H1 (cell line): ENCODE results near the gene SLC12A7. TPM values are rescaled to one million over a fixed set of nuclear protein-coding genes. Genes with fewer than 3 reads are reported as not detected.
A peak's percentile ranks its signal among the peaks of the same experiment; 100 is the strongest.

Experiments used
- CTCF ChIA-PET: fragments of 300-600 bp; sonication (Branson Sonifier 250); formaldehyde crosslinking; loops from one replicate; lab custom pipeline; 2021; ENCODE audit not compliant: partially characterized antibody; lab: Charles Lee
- POLR2A ChIA-PET: fragments of 300-600 bp; sonication (Branson Sonifier 250); formaldehyde crosslinking; loops from one replicate; lab custom pipeline; 2021; ENCODE audit warnings: inconsistent platforms; ENCODE audit not compliant: partially characterized antibody; lab: Charles Lee
- DNase-seq, 2 experiments: peaks; one replicate each; pipeline versions ENCODE4 v3.0.0 to v3.0.0-alpha.2; 2010 to 2022; ENCODE audit warnings: low spot score in 2 of 2, low read depth in 1 of 2, mixed read lengths in 1 of 2
- FAIRE-seq: peaks from 2 replicates; lab custom pipeline; 2011; peaks lifted over from hg19 to GRCh38; lab: Jason Lieb, UNC
- H2AFZ ChIP-seq: 2 replicates; pipeline ENCODE4 v1.8.1; 2012; ENCODE audit warnings: low read length, inconsistent platforms
- H2AK5ac ChIP-seq: 2 replicates; pipeline ENCODE4 v1.6.1; 2013; ENCODE audit warnings: low read depth, low read length
- H2BK120ac ChIP-seq: replicated peaks from 2 replicates; pipeline ENCODE3; 2013; ENCODE audit warnings: low read depth, low read length, inconsistent platforms
- H2BK12ac ChIP-seq: 2 replicates; pipeline ENCODE4 v1.6.1; 2013; ENCODE audit warnings: low read depth, low read length
- H2BK15ac ChIP-seq: 2 replicates; pipeline ENCODE4 v1.6.1; 2013; ENCODE audit warnings: low read length
- H2BK20ac ChIP-seq: 2 replicates; pipeline ENCODE4 v1.6.1; 2013; ENCODE audit warnings: low read length
- H2BK5ac ChIP-seq: 2 replicates; pipeline ENCODE4 v1.6.1; 2013; ENCODE audit warnings: low read depth, low read length
- H3K14ac ChIP-seq: 2 replicates; pipeline ENCODE4 v1.6.1; 2013; ENCODE audit warnings: inconsistent platforms; ENCODE audit not compliant: insufficient read length
- H3K18ac ChIP-seq: 2 replicates; pipeline ENCODE4 v1.6.1; 2013; ENCODE audit warnings: low read length; ENCODE audit errors: extremely low read depth
- H3K23ac ChIP-seq: 2 replicates; pipeline ENCODE4 v1.6.1; 2013; ENCODE audit warnings: inconsistent platforms; ENCODE audit not compliant: insufficient read length
- H3K23me2 ChIP-seq: 2 replicates; pipeline ENCODE4 v1.6.1; 2013; ENCODE audit warnings: low read depth, low read length
- H3K27ac ChIP-seq: 2 replicates; pipeline ENCODE4 v1.6.1; 2011; ENCODE audit warnings: low read depth, low read length, inconsistent platforms
- H3K27me3 ChIP-seq, 4 experiments: replicated peaks in 1 of 4; 1 replicate in 1 of 4; 2 replicates in 3 of 4; pipeline versions ENCODE4 v1.6.1 to v1.8.1; 2011 to 2013; ENCODE audit warnings: low read length in 3 of 4, mild to moderate bottlenecking in 3 of 4, inconsistent platforms in 2 of 4, mixed read lengths in 2 of 4, moderate library complexity in 1 of 4; ENCODE audit not compliant: control insufficient read depth in 3 of 4, insufficient read depth in 3 of 4; ENCODE audit errors: extremely low read depth in 1 of 4
- H3K36me3 ChIP-seq, 4 experiments: 2 replicates each; pipeline versions ENCODE4 v1.6.1 to v1.8.1; 2011 to 2013; ENCODE audit warnings: mild to moderate bottlenecking in 4 of 4, low read length in 3 of 4, moderate library complexity in 2 of 4, control low read depth in 1 of 4, inconsistent platforms in 1 of 4; ENCODE audit not compliant: insufficient read depth in 4 of 4, control insufficient read depth in 2 of 4
- H3K4ac ChIP-seq: replicated peaks from 2 replicates; pipeline ENCODE3; 2013; ENCODE audit warnings: low read length, low read depth, mixed read lengths, inconsistent platforms; ENCODE audit not compliant: insufficient read length
- H3K4me1 ChIP-seq, 4 experiments: replicated peaks in 1 of 4; 1 replicate in 1 of 4; 2 replicates in 3 of 4; pipeline versions ENCODE4 v1.6.1 to v1.8.1; 2011 to 2013; ENCODE audit warnings: low read length in 3 of 4, inconsistent platforms in 2 of 4, mixed read lengths in 1 of 4; ENCODE audit not compliant: insufficient read depth in 4 of 4, control insufficient read depth in 3 of 4
- H3K4me2 ChIP-seq, 2 experiments: 2 replicates each; pipeline versions ENCODE4 v1.6.1 to v1.8.1; 2011 to 2013; ENCODE audit warnings: low read depth in 2 of 2, low read length in 2 of 2, control low read depth in 1 of 2, inconsistent platforms in 1 of 2, mild to moderate bottlenecking in 1 of 2; ENCODE audit not compliant: insufficient read depth in 1 of 2
- H3K4me3 ChIP-seq, 4 experiments: fragments of 200-600, 300-600 bp in 1 of 4; sonication (generic), shearing (Covaris generic), sonication (Bioruptor Twin) in 1 of 4; 2 replicates each; pipeline versions ENCODE4 v1.5.1 to v1.8.1; 2011 to 2016; ENCODE audit warnings: low read length in 4 of 4, low read depth in 3 of 4, control low read depth in 2 of 4, inconsistent platforms in 2 of 4, mild to moderate bottlenecking in 2 of 4, mixed read lengths in 1 of 4, moderate library complexity in 1 of 4; ENCODE audit not compliant: insufficient read depth in 2 of 4; ENCODE audit errors: extremely low read depth in 1 of 4
- H3K56ac ChIP-seq: replicated peaks from 2 replicates; pipeline ENCODE3; 2013; ENCODE audit warnings: low read depth, mild to moderate bottlenecking, mixed read lengths, low read length, inconsistent platforms; ENCODE audit not compliant: insufficient read length
- H3K79me1 ChIP-seq: 2 replicates; pipeline ENCODE4 v1.6.1; 2013; ENCODE audit warnings: low read depth, low read length, control low read depth
- H3K79me2 ChIP-seq, 2 experiments: 2 replicates each; pipeline versions ENCODE4 v1.6.1 to v1.8.1; 2012 to 2013; ENCODE audit warnings: low read length in 2 of 2, mild to moderate bottlenecking in 2 of 2, inconsistent platforms in 1 of 2; ENCODE audit not compliant: insufficient read depth in 2 of 2, control insufficient read depth in 1 of 2
- H3K9ac ChIP-seq, 4 experiments: replicated peaks in 1 of 4; 1 replicate in 1 of 4; 2 replicates in 3 of 4; pipeline versions ENCODE4 v1.6.1 to v1.8.1; 2011 to 2013; ENCODE audit warnings: low read depth in 3 of 4, low read length in 3 of 4, control low read depth in 2 of 4, mild to moderate bottlenecking in 2 of 4, moderate library complexity in 2 of 4, inconsistent platforms in 1 of 4; ENCODE audit errors: extremely low read depth in 1 of 4
- H3K9me3 ChIP-seq, 2 experiments: 2 replicates each; pipeline versions ENCODE4 v1.6.1 to v1.8.1; 2012 to 2013; ENCODE audit warnings: mild to moderate bottlenecking in 2 of 2, moderate library complexity in 2 of 2, control low read depth in 1 of 2, inconsistent platforms in 1 of 2, low read depth in 1 of 2, low read length in 1 of 2, mixed read lengths in 1 of 2; ENCODE audit not compliant: insufficient read depth in 2 of 2
- H4K20me1 ChIP-seq, 2 experiments: replicated peaks in 1 of 2; 2 replicates each; pipeline versions ENCODE3 to v1.8.1; 2011 to 2013; ENCODE audit warnings: inconsistent platforms in 2 of 2, low read length in 2 of 2, mild to moderate bottlenecking in 1 of 2; ENCODE audit not compliant: insufficient read depth in 2 of 2, control insufficient read depth in 1 of 2
- H4K5ac ChIP-seq: 2 replicates; pipeline ENCODE4 v1.6.1; 2013; ENCODE audit warnings: low read length, low read depth, mixed read lengths, inconsistent platforms; ENCODE audit not compliant: insufficient read length
- H4K8ac ChIP-seq: 2 replicates; pipeline ENCODE4 v1.8.0; 2013; ENCODE audit warnings: mild to moderate bottlenecking, moderate library complexity, low read length, inconsistent platforms; ENCODE audit not compliant: insufficient read depth; ENCODE audit errors: extremely low read depth
- H4K91ac ChIP-seq: replicated peaks from 2 replicates; pipeline ENCODE3; 2013; ENCODE audit warnings: low read length, mixed read lengths, inconsistent platforms; ENCODE audit not compliant: insufficient read length
- GTF2F1 ChIP-seq: IDR thresholded peaks from 2 replicates; pipeline ENCODE4 v1.6.1; 2012; ENCODE audit warnings: low read depth, low read length, improper control_type of control experiment, borderline replicate concordance
- JUN ChIP-seq: IDR thresholded peaks from 2 replicates; pipeline ENCODE4 v1.6.1; 2011; ENCODE audit warnings: low read depth, mild to moderate bottlenecking, improper control_type of control experiment, low read length
- KDM1A ChIP-seq: fragments of 200-600, 300-600 bp; sonication (generic); IDR thresholded peaks from 2 replicates; pipeline ENCODE4 v1.7.1; 2016; ENCODE audit warnings: mild to moderate bottlenecking, low read length, borderline replicate concordance
- MAFK ChIP-seq: IDR thresholded peaks from 2 replicates; pipeline ENCODE4 v1.6.1; 2012; ENCODE audit warnings: low read depth, mild to moderate bottlenecking, improper control_type of control experiment, low read length
- POU5F1 ChIP-seq: IDR thresholded peaks from 2 replicates; pipeline ENCODE4 v1.6.1; 2011; ENCODE audit warnings: low read depth, mild to moderate bottlenecking, low read length, moderate library complexity
- SIN3A ChIP-seq, 2 experiments: IDR thresholded peaks in 1 of 2; conservative IDR thresholded peaks in 1 of 2; 2 replicates each; pipeline ENCODE4 v1.6.1; 2011 to 2012; ENCODE audit warnings: low read length in 2 of 2, improper control_type of control experiment in 1 of 2, low read depth in 1 of 2, mild to moderate bottlenecking in 1 of 2
- SIRT6 ChIP-seq: IDR thresholded peaks from one replicate; pipeline ENCODE4 v1.7.1; 2012; ENCODE audit warnings: low read length, inconsistent platforms
- SIX5 ChIP-seq: IDR thresholded peaks from 2 replicates; pipeline ENCODE4 v1.6.1; 2011; ENCODE audit warnings: mild to moderate bottlenecking, low read depth, low read length
- SUZ12 ChIP-seq: fragments of 200-600 bp; sonication (generic); IDR thresholded peaks from 2 replicates; pipeline ENCODE4 v1.6.1; 2012; ENCODE audit warnings: mild to moderate bottlenecking, inconsistent platforms, low read length, moderate library complexity, mixed read lengths
- ZNF274 ChIP-seq: IDR thresholded peaks from 2 replicates; pipeline ENCODE4 v1.7.0; 2012; ENCODE audit warnings: low read length, borderline replicate concordance; ENCODE audit errors: extremely low read depth
- WGBS, 2 experiments: shearing (Covaris generic) in 1 of 2; methylation state at CpG; one replicate each; pipeline versions ENCODE4 v1.1.6 to v1.1.7; 2013 to 2015; ENCODE audit warnings: low lambda C conversion rate in 2 of 2, mixed read lengths in 2 of 2, inconsistent platforms in 1 of 2, low coverage in 1 of 2, missing lambda C conversion rate in 1 of 2; ENCODE audit not compliant: insufficient replicate concordance in 2 of 2, insufficient coverage in 1 of 2, insufficient read length in 1 of 2; ENCODE audit errors: extremely low coverage in 1 of 2, missing lambda C conversion rate in 1 of 2; 5-methylcytosine and 5-hydroxymethylcytosine counted together
- polyA plus RNA-seq, 7 experiments: library from polyadenylated mRNA; depleted of rRNA in 3 of 7; stranded (reverse) in 5 of 7; unstranded in 2 of 7; fragments of >200 nt in 5 of 7; fragments of 200-250 nt in 2 of 7; gene quantifications; 1 replicate in 5 of 7; 2 replicates in 1 of 7; 4 replicates in 1 of 7; pipeline versions ENCODE4 v1.2.1 to v1.2.3, GENCODE V29; 2011 to 2013; ENCODE audit warnings: missing spikeins in 2 of 7, mixed read lengths in 2 of 7
- total RNA-seq: library from RNA; stranded (reverse); fragmentation: NEBNext Ultra II Directional; extraction: Animal tissue kit (Norgen Biotek cat#: 25700); gene quantifications from 2 replicates; pipeline ENCODE4 v1.2.1, GENCODE V29; 2021
- TF ChIP-seq, protein P1 (sequence below), 3 experiments: IDR thresholded peaks; 1 replicate in 2 of 3; 2 replicates in 1 of 3; pipeline versions ENCODE4 v1.5.1 to v1.6.1; 2011; ENCODE audit warnings: low read length in 3 of 3, mild to moderate bottlenecking in 3 of 3, inconsistent platforms in 2 of 3, low read depth in 1 of 3, moderate library complexity in 1 of 3; ENCODE audit not compliant: insufficient read depth in 1 of 3; ENCODE audit errors: control extremely low read depth in 1 of 3

Gene SLC12A7
- total and polyA plus RNA-seq, 2 of the 8 experiments (the other 6 are each of a cell fraction or from before 2014, with no cell fraction given), result 23.5 to 39.7 TPM

DNA sequence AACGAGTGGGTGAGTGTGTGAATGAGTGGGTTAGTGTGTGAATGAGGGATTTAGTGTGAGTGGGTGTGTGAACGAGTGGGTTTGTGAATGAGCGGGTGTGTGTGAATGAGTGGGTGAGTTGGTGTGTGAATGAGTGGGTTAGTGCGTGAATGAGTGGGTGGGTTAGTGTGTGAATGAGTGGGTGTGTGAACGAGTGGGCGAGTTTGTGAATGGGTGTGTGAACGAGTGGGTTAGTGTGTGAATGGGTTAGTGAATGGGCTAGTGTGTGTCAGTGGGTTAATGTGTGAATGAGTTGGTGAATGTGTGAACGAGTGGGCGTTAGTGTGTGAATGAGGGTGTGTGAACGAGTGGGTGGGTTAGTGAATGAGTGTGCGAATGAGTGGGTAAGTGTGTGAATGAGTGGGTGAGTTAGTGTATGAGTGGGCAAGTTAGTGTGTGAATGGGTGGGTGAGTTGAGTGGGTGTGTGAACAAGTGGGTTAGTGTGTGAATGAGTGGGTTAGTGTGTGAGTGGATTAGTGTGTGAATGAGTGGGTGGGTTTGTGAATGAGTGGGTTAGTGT, 63.6 kb downstream of the SLC12A7 start:
- H3K23me2 ChIP-seq, result peaks cover 54% of the 10 kb centered on the region; the same call in 1 of the 2 replicates
- H2AFZ ChIP-seq, result no peak overlapping the region
- no peak overlapping the region for H3K4me3 ChIP-seq
- H2BK5ac ChIP-seq, result no peak overlapping the region
- no peak overlapping the region for H2AK5ac ChIP-seq
- WGBS, 2 experiments, result 88 to 99% methylated on average over 11 of the region's 11 CpGs
- H3K27ac ChIP-seq, result no peak overlapping the region
- CTCF ChIA-PET, result no interaction called here
- H4K91ac ChIP-seq, result no peak overlapping the region
- peak overlapping the region; percentile 30 for H3K56ac ChIP-seq
- H3K36me3 ChIP-seq, result peaks cover 4 to 13% (median 7%) of the 10 kb centered on the region in 4 experiments; a peak in 6 of 8 replicates
- H4K20me1 ChIP-seq, result peaks cover 2 to 16% of the 10 kb centered on the region in 2 experiments
- no peak overlapping the region for H2BK12ac ChIP-seq
- H3K4me1 ChIP-seq, result no peaks in the 10 kb centered on the region; a peak in 1 of 7 replicates
- peaks cover 0 to 28% of the 10 kb centered on the region in 2 experiments; a peak in 3 of 4 replicates for H3K9me3 ChIP-seq
- no peak overlapping the region for H4K8ac ChIP-seq
- no peak overlapping the region for H3K4me2 ChIP-seq
- H4K5ac ChIP-seq, result no peak overlapping the region
- H3K79me2 ChIP-seq, result no peaks in the 10 kb centered on the region
- no peak overlapping the region for H3K9ac ChIP-seq
- no peak overlapping the region for H2BK120ac ChIP-seq
- H3K4ac ChIP-seq, result no peak overlapping the region
- H3K14ac ChIP-seq, result no peak overlapping the region
- no peak overlapping the region for H3K18ac ChIP-seq
- no peak overlapping the region for H2BK20ac ChIP-seq
- POLR2A ChIA-PET, result no interaction called here
- FAIRE-seq (no peak), DNase-seq (peak in 1 of 2 experiments; percentile 10)
- H3K27me3 ChIP-seq, result no peaks in the 10 kb centered on the region
- H3K23ac ChIP-seq, result no peak overlapping the region
- H2BK15ac ChIP-seq, result no peak overlapping the region
- no peaks in the 10 kb centered on the region; the same call in 1 of the 2 replicates for H3K79me1 ChIP-seq
- TF ChIP-seq SUZ12, result no peak
- no peak for TF ChIP-seq GTF2F1
- no peak for TF ChIP-seq SIX5
- no peak for TF ChIP-seq ZNF274
- TF ChIP-seq KDM1A, result no peak
- TF ChIP-seq POU5F1, result no peak
- TF ChIP-seq, protein P1, sequence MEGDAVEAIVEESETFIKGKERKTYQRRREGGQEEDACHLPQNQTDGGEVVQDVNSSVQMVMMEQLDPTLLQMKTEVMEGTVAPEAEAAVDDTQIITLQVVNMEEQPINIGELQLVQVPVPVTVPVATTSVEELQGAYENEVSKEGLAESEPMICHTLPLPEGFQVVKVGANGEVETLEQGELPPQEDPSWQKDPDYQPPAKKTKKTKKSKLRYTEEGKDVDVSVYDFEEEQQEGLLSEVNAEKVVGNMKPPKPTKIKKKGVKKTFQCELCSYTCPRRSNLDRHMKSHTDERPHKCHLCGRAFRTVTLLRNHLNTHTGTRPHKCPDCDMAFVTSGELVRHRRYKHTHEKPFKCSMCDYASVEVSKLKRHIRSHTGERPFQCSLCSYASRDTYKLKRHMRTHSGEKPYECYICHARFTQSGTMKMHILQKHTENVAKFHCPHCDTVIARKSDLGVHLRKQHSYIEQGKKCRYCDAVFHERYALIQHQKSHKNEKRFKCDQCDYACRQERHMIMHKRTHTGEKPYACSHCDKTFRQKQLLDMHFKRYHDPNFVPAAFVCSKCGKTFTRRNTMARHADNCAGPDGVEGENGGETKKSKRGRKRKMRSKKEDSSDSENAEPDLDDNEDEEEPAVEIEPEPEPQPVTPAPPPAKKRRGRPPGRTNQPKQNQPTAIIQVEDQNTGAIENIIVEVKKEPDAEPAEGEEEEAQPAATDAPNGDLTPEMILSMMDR (IDR thresholded peaks at IDR 0.05; ENCODE audit: control extremely low read depth in 1 of 3, insufficient read depth in 1 of 3, low read depth in 1 of 3, low read length in 3 of 3), result no peak
- no peak for TF ChIP-seq JUN
- TF ChIP-seq SIN3A (conservative IDR thresholded peaks at IDR 0.05 in 1 of 2, IDR thresholded peaks at IDR 0.05 in 1 of 2; ENCODE audit: low read depth in 1 of 2, low read length in 2 of 2), result no peak
- no peak for TF ChIP-seq SIRT6
- no peak for TF ChIP-seq MAFK
